HG03442 (cell line): Measurements from ENCODE around the gene LRRC10B.

Experiments
- ATAC-seq: cut with Tn5 transposase; IDR thresholded peaks from one replicate; pipeline ENCODE4 v1.9.1; 2021; ENCODE audit warnings: mild to moderate bottlenecking, moderate library complexity; ENCODE audit not compliant: unreplicated experiment

The LRRC10B gene

GRCh38 chr11:61543606-61544306 is 35.2 kb downstream of the LRRC10B start:
- no peak for ATAC-seq

GRCh38 chr11:61544466-61544865 is 35.9 kb downstream of the LRRC10B start:
- no peak for ATAC-seq

GRCh38 chr11:61545341-61545740 is 36.8 kb downstream of the LRRC10B start:
- ATAC-seq: no peak

- no peak for ATAC-seq
These were observed 37.4 kb downstream of the LRRC10B start for GRCh38 chr11:61545921-61546320.

- no peak for ATAC-seq
These were observed 38.1 kb downstream of the LRRC10B start for GRCh38 chr11:61546663-61547062.

- no peak for ATAC-seq
These were observed 38.7 kb downstream of the LRRC10B start for GRCh38 chr11:61547246-61547645.

GRCh38 chr11:61549177-61549576 is 40.6 kb downstream of the LRRC10B start:
- ATAC-seq: no peak

- no peak for ATAC-seq
These were observed 41.4 kb downstream of the LRRC10B start for GRCh38 chr11:61549662-61550568.

GRCh38 chr11:61550665-61551227 is 42.2 kb downstream of the LRRC10B start:
- ATAC-seq: no peak

GRCh38 chr11:61551634-61552033 is 43.1 kb downstream of the LRRC10B start:
- no peak for ATAC-seq

- ATAC-seq: no peak
These were observed 43.6 kb downstream of the LRRC10B start for GRCh38 chr11:61552108-61552635.

GRCh38 chr11:61553373-61554171 is 45.0 kb downstream of the LRRC10B start:
- ATAC-seq: no peak

GRCh38 chr11:61554172-61554988 is 45.8 kb downstream of the LRRC10B start:
- ATAC-seq: no peak

- no peak for ATAC-seq
These were observed 46.8 kb downstream of the LRRC10B start for GRCh38 chr11:61555051-61555969.

GRCh38 chr11:61555978-61556377 is 47.4 kb downstream of the LRRC10B start:
- ATAC-seq: no peak

GRCh38 chr11:61556621-61557020 is 48.1 kb downstream of the LRRC10B start:
- no peak for ATAC-seq
